GM12872 (cell line): ENCODE results near the gene ERN1.

Source experiments
- CTCF ChIP-seq: IDR thresholded peaks from 3 replicates; pipeline ENCODE4 v1.5.1; 2011; ENCODE audit warnings: low read depth, mild to moderate bottlenecking, low read length, moderate library complexity; ENCODE audit not compliant: insufficient read depth

The ERN1 gene

GRCh38 chr17:63998721-63999679 lies 130.9 kb downstream of the ERN1 start:
- no peak for TF ChIP-seq CTCF

DNA sequence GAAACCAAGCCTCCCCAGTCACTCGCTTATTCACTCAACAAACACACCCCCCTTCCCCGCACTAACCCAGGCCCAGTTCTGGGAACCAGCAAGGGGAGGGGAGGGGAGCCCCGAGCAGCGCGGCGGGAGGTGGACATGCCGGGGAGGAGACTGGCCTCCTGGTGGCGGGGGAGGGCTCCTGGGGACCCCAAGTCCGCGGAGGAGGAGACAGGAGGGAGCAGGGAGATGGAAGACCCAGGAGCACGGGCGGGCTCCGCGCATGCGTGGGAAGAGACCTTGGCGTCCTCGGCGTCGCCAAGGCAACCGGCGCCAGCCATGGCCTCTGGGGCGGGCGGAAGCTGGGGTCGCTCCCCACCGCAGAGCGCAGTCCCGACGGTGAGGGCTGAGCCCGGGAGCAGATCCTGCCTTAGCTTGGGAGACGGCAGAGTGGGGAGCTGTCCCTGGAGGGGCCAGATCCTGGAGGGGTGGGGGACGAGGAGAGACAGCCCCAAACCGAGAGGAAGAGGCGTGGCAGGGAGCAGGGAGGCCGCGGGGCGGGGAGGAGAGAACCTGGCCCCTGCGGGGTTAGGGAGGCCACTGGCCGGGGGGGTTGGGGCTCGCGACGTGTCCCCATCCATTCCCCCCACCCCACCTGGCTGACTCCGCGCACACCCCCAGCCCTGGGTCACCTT lies 131.8 kb downstream of the ERN1 start, which contains the start of gene PRR29:
Gene PRR29 (plus strand): TSS at position 302 of the 671 bp plus-strand sequence. CDS start 14 bp downstream, at position 316.
- no peak for TF ChIP-seq CTCF

GRCh38 chr17:63997341-63998048 lies 132.4 kb downstream of the ERN1 start:
- no peak for TF ChIP-seq CTCF

- no peak for TF ChIP-seq CTCF
Observed at GRCh38 chr17:63996430-63997182, 133.3 kb downstream of the ERN1 start.

DNA sequence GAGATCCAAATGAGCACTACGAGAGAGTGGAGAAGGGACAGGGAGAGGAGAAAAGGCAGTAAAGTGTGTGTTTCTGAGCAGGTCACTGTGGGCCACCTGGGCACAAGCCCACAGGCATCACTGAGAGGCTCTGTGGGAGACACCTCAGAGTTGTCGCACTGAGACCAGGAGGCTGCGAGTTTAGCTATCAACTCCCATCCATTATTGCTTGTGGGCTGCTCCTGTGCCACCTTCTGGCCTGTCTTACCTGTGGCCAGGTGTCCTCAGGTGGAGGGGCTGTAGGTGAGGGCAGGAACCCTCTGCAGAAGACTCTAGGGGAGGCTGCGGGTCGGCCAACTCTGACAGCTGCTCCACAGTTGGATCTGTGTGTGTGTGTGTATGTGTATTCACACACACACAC lies 134.3 kb downstream of the ERN1 start:
- TF ChIP-seq CTCF: no peak

GRCh38 chr17:63993368-63993985 lies 136.5 kb downstream of the ERN1 start:
- TF ChIP-seq CTCF: no peak
